Posterior vena cava (tissue), 2 donors: ENCODE measurements around the gene CFAP299. TPM values are rescaled to one million over a fixed set of nuclear protein-coding genes. Genes with fewer than 3 reads are reported as not detected.
"Not testable (repeated sequence)": the region's sequence is repeated elsewhere in the genome, so short reads cannot be mapped to it uniquely, and the experiment has no call there.

Experiments
- DNase-seq: peaks from one replicate; pipeline ENCODE4 v3.0.0-alpha.2; 2020; ENCODE audit warnings: low spot score
- intact Hi-C, 2 donors: fragments of 100-400 bp; cut with DNase I; formaldehyde crosslinking; loops; one replicate each; pipeline versions ENCODE4 v1.14.1 to v1.14.2; 2022 to 2023
- total RNA-seq, 2 donors: library from RNA; stranded (reverse); fragmentation: NEBNext Ultra II Directional; extraction: Animal tissue kit (Norgen Biotek cat#: 25700); gene quantifications; one replicate each; pipeline ENCODE4 v1.2.1, GENCODE V29; 2021
- donor health status: DM: yes; HTN: yes; CAD: no.
- donor health status: DM: yes; HTN: yes; CAD: no.

CFAP299 gene
- total RNA-seq, 2 donors from 2014 or later: not detected

GRCh38 chr4:80619070-80619674, 283.6 kb downstream of the CFAP299 start:
- intact Hi-C loops: no loop called here
- no peak for DNase-seq

DNA sequence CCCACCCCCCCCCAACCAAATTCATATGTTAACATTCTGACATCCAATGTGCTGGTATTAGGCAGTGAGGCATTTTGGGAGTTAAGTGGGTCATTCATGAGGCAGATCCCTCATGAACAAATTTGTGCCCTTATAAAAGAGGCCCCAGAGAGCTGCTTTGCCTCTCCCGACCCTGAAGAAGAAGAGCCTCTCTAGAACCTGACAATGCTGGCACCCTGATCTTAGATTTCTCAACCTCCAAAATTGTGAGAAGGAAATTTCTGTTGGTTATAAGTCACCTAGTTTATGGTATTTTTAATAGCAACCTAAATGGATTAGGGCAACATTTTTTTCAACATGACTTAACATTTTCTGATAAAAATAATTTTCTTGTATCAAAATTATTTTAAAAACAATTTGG, 296.3 kb downstream of the CFAP299 start:
- no peak for DNase-seq
- intact Hi-C loops: no loop called here

- no peak for DNase-seq
Observed at GRCh38 chr4:80637190-80637589, 301.7 kb downstream of the CFAP299 start.

GRCh38 chr4:80646061-80646460, 310.5 kb downstream of the CFAP299 start:
- no peak for DNase-seq

More at GRCh38 chr4:80637190-80637589, 301.7 kb downstream of the CFAP299 start:
- intact Hi-C loops: no loop called here

DNA sequence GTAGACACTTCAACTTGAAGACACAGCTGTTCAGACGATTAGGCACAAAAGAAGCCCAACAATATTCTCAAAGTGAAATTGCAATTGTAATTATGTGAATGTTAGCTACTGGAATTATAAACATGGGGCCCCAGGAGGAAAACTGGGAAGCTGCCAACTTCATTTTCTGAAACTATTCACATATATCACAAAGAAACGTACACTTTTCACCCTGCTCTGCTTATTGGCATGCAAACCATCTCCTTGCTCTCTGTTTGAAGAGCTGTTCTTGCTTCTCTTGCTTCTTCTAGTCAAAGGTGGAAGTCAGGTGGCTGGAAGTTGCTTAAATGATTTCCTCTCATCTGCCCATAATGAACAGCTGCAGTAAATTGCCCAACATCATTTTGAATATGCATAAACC, 320.1 kb downstream of the CFAP299 start:
- intact Hi-C loops: loop anchor here in 1 of 2 donors (5.0 kb wide), 1 partner anchor 373 kb away; no protein-coding TSS in a partner anchor
- no peak for DNase-seq

More at GRCh38 chr4:80646061-80646460, 310.5 kb downstream of the CFAP299 start:
- intact Hi-C loops: no loop called here

GRCh38 chr4:80670118-80670517, 334.6 kb downstream of the CFAP299 start:
- intact Hi-C loops: not testable (repeated sequence)

DNA sequence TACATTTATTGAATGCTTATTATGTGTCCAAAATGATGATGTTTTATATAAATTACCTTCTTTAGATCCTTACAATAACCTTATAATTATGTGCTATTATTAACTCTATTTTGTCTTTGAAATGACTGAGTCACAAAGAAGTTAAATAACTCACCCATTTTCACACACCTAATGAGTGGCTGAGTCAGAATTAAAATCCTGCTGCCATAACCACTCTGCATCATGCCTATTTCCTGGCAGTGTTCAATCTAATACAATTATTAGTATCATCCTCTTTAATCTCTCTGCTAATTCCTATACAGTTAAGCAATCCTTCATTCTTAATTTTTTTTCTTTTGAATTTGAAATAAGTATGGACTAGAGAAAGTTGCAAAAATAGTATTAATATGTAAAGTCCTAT, 342.9 kb downstream of the CFAP299 start:
- intact Hi-C loops: no loop called here

More at GRCh38 chr4:80670118-80670517, 334.6 kb downstream of the CFAP299 start:
- DNase-seq: not testable (repeated sequence)

DNA sequence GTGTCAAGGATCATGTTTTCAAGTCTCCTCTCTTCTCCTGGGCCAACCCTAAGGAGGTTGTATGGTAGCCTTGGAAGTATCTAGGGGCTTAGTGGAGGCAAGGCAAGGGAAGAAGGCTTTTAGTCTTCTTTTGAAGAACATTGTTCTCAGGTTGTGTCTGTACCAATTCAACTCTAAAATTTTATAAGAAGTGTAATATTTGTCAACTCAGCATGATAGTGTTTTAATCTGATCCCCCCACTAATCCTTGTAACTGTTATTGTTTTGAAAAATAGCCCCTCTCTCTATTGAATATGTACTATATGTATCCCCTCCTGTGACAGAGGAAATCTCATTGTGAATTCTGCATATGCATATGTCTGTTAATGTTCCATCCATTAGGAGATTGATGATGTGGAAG, 345.4 kb downstream of the CFAP299 start:
- intact Hi-C loops: no loop called here
- no peak for DNase-seq

More for the DNA sequence above, 342.9 kb downstream of the CFAP299 start:
- DNase-seq: no peak

GRCh38 chr4:80685214-80685613, 349.7 kb downstream of the CFAP299 start:
- intact Hi-C loops: no loop called here

GRCh38 chr4:80687736-80688135, 352.2 kb downstream of the CFAP299 start:
- DNase-seq, intact Hi-C loops: not testable (repeated sequence)

More at GRCh38 chr4:80685214-80685613, 349.7 kb downstream of the CFAP299 start:
- no peak for DNase-seq

GRCh38 chr4:80694171-80694570, 358.6 kb downstream of the CFAP299 start:
- no peak for DNase-seq
- intact Hi-C loops: no loop called here

GRCh38 chr4:80705311-80705710, 369.8 kb downstream of the CFAP299 start:
- DNase-seq: no peak
- intact Hi-C loops: no loop called here

- no peak for DNase-seq
- intact Hi-C loops: no loop called here
Observed at GRCh38 chr4:80709082-80709869, 373.7 kb downstream of the CFAP299 start.

- intact Hi-C loops: no loop called here
- DNase-seq: no peak
Observed at GRCh38 chr4:80710748-80711451, 375.4 kb downstream of the CFAP299 start.

DNA sequence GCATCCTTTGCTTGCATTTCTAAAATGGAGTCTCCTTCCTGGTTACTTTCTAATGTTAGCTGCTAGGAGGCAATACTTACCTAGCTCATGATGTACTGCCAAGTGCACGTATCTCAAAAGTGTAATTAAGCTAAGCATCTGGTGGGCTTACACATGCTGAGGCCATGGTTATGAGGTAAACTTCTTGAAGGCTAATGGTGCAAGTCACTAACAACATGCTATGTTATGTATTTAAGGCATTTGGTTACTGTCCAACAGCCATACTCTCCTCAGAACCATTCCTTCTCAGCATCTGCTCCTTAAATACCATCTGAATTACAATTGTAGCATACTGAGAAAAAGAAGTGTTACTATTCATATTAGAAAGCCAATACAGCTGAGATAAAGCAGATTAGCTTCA, 376.4 kb downstream of the CFAP299 start:
- DNase-seq: no peak
- intact Hi-C loops: no loop called here

- DNase-seq: no peak
- intact Hi-C loops: no loop called here
Observed at GRCh38 chr4:80713409-80713808, 377.9 kb downstream of the CFAP299 start.

- DNase-seq: no peak
- intact Hi-C loops: no loop called here
Observed at GRCh38 chr4:80717204-80717603, 381.7 kb downstream of the CFAP299 start.

DNA sequence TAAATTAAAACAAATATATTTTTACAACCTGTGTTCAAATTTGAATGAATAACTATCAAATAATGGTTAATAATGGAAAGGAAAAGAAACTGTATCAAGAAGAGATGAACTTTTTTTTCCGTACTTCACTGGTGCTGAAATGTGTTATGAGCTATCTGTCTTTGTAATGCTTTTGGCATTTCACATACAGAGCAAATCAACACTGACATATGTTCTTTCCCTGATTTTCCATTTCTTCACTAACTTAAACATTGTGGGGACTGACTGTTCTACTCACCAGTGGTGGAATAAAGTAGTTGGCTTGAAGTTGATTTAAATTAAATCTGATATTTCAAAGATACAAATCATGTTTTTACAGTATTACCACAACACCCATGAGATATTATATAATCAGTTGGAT, 390.9 kb downstream of the CFAP299 start:
- intact Hi-C loops: loop anchor here in 1 of 2 donors (5.0 kb wide), 1 partner anchor 491 kb away; the partner anchor contains the start of gene PRKG2
- DNase-seq: no peak

DNA sequence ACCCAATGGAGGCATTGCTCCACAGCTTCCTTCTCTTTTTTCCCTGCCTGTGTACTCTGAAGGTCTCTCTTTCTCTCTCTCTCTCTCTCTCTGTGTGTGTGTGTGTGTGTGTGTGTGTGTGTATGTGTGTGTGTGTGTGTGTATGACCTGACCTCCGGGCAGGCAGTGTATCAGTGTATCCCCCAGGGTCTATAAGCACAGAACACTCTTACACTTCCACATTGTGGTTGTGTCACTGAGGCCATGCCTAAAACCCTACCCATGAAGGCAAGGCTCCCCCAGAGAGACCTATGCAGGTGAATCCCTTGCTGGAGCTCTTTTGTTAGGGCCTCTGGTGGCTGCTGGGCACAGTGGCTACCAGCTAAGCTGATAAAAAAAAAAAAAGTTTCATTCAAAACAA, 394.6 kb downstream of the CFAP299 start:
- no peak for DNase-seq
- intact Hi-C loops: no loop called here

DNA sequence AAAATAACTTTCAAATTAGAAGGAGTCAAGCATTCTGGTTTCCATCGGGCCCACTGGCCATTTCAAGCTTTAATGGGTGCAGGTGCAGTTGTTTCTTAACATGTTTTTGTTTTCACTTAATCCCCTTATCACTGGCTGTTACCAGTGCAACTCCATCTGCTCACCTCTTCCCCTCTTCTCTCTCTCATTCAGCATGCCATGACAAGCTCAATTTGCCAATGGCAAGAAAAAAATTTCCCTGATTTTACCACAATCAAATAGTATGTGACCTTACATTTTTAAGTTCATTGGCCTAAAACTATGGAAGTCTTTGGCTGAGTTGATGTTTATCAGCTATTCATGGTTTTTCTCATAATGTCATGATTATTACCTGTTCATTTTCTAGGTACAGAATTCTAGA, 395.9 kb downstream of the CFAP299 start:
- intact Hi-C loops: no loop called here
- no peak for DNase-seq
